GM19351 (cell line): ENCODE data around the gene CHI3L2.

Experiments used
- ATAC-seq: cut with Tn5 transposase; IDR thresholded peaks from one replicate; pipeline ENCODE4 v1.9.1; 2021; ENCODE audit warnings: mild to moderate bottlenecking, moderate library complexity; ENCODE audit not compliant: unreplicated experiment

Gene CHI3L2

GRCh38 chr1:111227434-111227833 is at the start of gene CHI3L2:
Gene CHI3L2 (plus strand): TSS chr1:111227713. CDS start chr1:111227730, 17 bp downstream.
- ATAC-seq, result no peak

GRCh38 chr1:111179968-111180533 is 47.5 kb upstream of the CHI3L2 start:
- no peak for ATAC-seq

DNA sequence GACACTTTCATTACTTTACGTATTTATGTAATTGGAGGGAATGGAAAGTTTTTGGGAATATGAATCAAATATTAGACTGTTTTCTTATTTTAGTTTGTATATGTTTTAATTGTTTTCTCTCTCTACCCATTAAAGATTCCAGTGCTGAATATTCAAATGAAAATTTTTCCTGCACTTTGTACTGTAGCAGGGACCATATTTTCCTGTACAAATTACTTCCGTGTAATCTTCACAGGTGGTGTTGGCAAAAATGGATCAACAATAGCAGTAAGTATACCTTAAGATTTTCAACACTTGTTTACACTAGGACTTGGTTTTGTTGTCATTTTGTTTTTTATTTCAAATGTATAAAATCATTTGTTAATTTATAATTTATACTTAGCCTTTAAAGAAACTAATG is 45.5 kb upstream of the CHI3L2 start:
- no peak for ATAC-seq

DNA sequence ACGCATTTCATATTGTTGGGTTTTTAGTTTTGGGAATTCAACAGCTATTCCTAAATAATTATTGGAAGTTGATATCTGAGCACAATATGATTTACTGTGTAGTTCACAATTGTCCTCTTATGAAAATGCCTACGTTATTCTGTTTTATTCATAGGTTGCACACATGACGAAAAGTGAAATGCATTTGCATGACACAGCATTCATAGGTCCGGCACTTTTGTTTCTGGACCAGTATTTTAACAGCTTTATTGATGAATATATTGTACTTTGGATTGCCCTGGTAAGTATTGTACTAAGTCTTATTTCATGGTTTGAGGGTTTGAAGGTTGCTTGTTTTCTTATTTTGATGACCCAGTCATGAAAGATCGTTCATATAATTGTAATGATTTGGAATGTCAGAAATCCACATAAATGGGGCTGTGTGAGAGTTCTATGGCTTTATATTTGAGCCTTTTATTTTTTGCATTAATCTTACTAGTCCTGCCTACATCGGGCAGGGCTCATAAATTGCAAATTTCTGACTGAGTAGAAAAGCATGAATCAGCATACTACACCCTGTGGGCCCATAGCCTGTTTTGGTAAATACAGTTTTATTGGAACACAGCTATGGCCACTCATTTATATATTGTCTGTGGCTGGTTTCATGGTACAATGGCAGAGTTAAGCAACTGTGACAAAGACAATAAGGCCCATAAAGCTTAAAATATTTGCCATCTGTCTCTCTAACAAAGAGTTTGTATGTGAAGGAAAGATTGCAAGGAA is 44.0 kb upstream of the CHI3L2 start:
- ATAC-seq, result no peak

DNA sequence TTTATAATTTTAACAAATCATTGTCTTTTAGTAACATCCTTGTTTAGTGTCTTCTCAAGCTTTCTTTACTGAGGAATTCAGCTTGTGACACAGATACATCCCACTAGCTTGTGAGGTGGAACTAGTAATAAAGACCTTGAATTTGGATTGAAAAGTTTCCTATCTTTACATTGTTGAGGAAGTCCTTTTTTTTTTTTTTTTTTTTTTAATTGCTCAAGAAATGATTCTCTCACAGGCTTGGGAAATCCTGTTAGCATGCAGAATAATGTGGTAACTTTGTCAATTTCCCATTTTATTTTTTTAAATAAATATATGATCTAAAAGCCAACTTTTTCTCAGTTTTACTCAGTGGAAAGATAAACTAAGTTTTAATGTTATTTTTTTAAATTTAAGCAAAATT is 42.9 kb upstream of the CHI3L2 start:
- no peak for ATAC-seq

GRCh38 chr1:111190931-111191451 is 36.5 kb upstream of the CHI3L2 start:
- no peak for ATAC-seq

GRCh38 chr1:111191496-111191895 is 36.0 kb upstream of the CHI3L2 start:
- no peak for ATAC-seq

GRCh38 chr1:111192074-111192473 is 35.4 kb upstream of the CHI3L2 start:
- ATAC-seq, result no peak

DNA sequence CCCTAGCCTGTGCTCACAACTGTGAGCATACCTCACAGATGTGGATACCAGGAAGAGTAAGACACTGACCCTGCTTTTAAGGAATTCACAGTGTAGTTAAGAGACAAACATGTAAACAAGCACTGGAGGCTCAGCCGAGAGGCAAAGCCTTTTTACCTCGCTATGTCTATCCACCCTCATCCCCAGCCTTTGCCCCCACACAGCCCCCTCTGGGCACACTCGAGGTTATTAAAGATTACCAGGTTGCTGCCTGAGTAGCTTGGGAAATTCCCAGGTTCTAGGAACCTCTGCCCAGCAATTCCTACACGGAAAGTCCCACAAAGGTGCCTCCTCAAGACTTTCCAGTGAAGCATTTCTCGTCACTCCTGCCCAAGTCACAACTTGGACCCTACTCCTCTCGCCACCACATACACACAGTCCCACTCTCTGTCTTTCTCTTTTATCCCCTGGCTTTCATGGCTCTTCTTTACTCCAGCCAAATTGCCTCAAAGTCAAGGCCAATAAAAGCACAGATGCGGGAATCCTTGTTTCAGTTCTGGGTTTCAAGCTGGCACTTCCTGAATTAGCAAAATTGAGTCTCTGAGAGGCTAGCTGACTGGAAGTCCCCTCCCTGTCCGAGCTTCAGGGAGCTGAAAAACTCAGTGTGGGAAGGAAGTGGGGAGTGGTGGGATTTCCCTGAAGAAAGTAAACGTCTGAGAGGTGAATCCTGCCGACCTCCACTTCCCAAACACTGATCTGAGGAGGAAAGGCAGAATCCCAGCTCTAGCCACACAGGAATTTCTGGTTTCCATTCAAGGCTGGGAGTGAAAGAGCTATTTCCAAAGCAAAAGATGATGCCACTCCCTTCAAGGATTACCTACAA is 34.6 kb upstream of the CHI3L2 start:
- ATAC-seq, result no peak

DNA sequence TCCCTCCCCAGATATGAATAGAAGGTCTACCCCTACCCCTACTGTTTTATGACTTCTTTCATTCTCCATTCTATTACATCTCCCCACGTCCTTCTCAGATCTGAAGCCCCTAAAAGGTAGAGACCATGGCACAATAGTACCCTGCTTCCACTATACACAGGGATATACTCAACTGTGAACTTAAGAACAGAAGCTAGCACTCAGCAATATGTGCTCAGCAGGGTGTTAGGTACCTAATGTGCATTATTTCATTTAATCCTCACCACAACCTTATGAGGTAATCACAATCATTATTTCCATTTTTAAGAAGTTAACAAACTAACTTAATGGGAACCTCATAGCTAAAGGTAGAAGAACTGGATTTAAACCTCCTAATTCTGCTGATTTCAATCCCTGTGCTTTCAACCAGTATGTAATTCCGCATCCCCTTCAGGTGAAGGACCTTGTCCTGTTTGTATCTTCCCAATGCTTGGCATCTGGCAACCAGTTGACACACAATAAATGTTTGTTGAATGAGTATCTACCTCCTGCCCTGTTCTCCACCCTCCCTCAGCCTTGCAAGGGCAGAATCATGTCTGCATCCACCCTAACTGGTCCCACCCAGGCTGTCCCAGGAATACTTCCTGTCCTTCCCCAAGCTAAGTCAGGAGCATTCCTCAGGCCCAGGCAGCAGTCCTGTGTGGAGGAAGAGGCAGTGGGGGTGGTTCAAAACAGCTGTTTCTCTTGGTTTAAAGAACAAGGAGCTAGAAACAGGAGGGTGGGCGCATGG is 33.6 kb upstream of the CHI3L2 start:
- no peak for ATAC-seq

- no peak for ATAC-seq
Observed at GRCh38 chr1:111195002-111195684, 32.4 kb upstream of the CHI3L2 start.

DNA sequence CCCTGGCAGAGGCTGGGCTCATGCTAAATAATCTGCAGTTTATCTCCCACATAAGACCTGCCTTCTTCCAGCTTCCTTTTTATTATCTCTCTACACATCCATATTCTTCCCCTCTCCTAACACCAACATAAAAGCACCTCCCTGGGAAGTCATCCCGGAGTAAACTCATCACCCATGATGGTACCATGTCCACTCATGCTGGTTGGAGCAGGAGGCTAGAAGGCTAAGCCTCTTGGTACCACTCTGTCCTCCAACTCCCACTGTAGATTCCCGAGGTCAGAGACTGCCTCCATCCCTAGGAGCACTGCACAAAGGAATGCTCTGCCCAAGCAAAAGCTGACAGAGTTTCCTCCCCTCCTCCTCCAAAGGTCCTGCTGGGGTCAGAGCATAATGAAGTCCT is 31.3 kb upstream of the CHI3L2 start:
- no peak for ATAC-seq

DNA sequence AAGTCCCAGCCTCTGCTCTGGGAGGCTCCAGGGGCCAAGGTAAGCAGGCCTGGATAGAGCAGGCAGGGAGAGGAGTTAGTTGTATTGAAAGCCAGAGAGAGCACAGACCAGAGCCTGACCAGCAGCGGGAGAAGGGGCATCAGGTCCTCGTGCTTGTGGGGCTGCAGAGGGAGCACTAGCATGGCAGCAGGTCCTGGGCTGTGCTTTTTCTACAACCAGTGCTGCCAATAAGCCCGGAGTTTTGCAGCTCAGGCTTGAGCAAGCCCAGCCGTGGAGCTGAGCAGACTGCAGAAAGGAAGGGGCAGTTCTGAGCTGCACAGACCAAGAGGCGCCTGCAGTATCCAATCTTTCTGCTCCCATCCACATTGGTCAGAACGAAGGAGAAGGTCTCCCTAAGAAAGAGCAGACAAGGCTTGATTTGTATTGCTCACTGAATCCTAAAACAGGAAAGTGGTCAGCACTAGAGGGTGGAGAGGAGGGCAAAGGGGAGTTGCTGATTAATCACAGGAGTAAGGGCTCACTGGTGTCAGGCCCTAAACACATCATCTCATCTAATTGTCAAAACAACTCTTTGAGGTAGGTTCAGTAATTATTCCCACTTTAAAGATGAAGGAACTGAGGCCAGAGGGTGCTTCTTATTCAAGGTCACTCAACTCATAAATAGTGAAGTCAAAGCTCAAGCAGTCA is 29.8 kb upstream of the CHI3L2 start:
- ATAC-seq, result peak; percentile 63

DNA sequence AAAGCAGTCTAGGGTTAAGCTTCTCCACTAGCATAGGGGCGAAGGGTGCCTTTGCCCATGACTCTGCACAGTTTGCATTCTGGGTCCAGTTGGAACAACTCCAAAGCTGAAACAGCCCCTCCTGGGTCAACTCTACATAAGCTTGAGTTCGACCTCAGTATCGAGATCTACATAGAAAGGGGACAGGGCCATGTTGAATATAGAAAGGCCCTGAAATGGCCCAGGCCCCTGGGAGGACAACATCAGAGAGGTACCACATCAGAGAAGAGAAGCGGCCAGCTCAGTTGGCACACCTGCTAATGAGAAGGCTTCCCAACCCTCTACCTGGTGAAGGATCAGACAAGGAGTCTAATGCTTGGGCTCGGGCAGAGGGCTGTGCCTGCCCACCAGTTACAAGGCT is 28.7 kb upstream of the CHI3L2 start:
- ATAC-seq, result no peak

- ATAC-seq, result no peak
Observed at GRCh38 chr1:111199329-111199728, 28.2 kb upstream of the CHI3L2 start.

- no peak for ATAC-seq
Observed at GRCh38 chr1:111199881-111200801, 27.4 kb upstream of the CHI3L2 start, which contains the start of gene DENND2D. Gene DENND2D (minus strand): TSS chr1:111200646. CDS start chr1:111200459, 187 bp downstream.

DNA sequence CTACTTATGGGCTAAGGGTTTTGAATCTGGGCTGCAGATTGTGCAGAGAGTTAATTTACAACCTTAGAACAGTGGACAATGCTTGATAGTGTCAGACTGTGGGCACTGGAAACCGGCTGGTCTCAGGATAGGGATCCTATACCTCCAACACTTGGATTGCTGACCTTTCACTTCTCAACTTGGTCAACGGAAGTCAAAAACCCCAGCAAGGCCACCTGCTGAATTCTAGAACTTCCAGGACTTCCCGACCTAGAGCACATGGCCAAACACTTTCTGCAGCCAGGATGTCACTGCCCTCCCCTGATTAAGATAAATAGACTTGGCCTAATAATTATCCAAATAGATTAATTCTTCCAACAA is 26.7 kb upstream of the CHI3L2 start:
- no peak for ATAC-seq

DNA sequence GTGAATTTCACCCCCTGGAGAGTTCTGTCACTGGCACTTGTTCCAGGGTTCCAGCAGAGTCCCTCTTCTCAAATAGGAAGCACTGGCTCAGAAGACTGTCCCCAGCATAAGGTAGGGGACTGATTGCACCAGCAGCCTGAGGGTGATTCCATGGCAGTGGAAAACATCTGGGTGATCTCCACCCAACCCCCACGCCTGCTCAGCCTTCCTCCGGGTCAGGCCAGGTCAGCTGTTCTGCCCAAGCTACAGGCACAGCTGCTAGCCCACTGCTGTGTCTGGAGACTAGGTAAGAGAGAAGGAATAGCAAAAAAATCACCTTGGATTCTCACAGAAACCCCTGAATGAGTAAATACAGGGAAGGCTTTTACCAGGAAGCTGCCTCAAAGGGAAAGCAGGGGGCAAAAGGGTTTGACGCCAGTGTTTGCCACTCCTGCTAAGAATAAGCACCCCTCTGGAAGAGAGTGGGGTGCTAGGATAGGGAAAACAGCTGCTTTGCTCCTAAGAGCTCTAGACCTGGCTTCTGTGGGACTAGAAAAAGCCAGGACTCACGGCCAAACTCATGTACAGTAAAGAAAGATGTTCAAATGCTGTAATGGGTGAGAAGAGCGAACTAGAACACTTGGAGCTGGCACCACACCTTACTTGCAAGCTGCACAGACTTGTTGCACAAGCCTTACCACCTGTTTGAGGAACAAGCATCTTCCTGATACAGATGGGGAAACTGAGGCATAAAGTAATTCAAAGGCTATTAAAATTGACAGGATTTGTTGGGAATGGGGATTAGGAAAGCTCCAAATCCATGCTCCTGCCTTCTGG is 26.0 kb upstream of the CHI3L2 start:
- ATAC-seq, result no peak
